Measurements from ENCODE around the gene MOB1B.
A peak's percentile ranks its signal among the peaks of the same experiment; 100 is the strongest.

Gene MOB1B

DNA sequence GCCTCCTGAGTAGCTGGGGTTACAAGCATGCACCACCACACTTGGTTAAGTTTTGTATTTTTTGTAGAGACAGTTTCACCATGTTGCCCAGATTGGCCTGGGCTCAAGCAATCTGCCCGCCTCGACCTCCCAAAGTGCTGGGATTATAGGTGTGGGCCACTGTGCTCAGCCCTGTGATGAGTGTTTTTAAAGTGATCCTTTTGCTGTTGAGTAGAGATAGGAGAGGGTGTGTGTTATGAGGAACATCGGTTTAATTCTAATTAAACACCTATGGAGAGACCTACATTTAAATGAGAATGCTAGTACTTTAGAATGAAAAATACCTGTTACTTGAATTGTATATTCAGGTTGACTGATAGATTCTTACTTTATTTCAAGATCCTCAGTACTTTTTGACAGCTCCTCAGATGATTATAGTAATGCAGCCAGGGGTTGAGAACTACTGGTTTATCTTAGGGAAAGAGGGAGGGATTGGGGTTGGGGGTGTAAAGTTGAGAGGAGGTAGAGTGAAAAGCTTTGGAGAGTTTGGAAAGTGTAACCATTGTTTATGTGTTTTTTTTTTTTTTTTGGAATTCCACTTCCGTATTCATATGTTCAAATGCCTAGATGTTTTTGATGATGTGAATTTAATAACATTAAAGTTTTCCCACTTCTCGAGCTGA, 54.5 kb downstream of the MOB1B start:
- Mint-ChIP-seq H3K4me3 (no peak overlapping the region), H3K36me3 (ENCODE audit: low read depth) (peaks cover 2% of the 10 kb centered on the region), H3K4me1 (peaks cover 9% of the 10 kb centered on the region), H3K27ac (no peak overlapping the region), H3K9me3 (no peaks in the 10 kb centered on the region), H3K27me3 (no peaks in the 10 kb centered on the region)
- no peak for DNase-seq
- no peak for ATAC-seq

DNA sequence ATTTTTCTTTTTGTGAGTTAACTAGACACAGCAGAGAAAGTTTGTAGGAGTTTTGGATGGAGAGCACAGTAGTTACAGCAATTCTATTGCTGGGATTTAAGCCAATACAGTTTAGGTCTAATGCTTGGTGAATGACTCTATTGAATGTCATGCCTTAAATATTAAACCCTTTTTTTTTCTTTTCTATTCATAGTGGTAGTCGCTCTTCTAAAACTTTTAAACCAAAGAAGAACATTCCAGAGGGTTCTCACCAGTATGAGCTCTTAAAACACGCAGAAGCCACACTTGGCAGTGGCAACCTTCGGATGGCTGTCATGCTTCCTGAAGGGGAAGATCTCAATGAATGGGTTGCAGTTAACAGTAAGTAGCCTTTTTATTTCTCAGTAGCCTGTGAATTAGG, 56.5 kb downstream of the MOB1B start:
- no peak for DNase-seq
- no peak for ATAC-seq
- H3K36me3 Mint-ChIP-seq (ENCODE audit: low read depth), result peaks cover 6% of the 10 kb centered on the region
- no peaks in the 10 kb centered on the region for H3K27me3 Mint-ChIP-seq
- H3K4me3 Mint-ChIP-seq, result no peak overlapping the region
- H3K4me1 Mint-ChIP-seq, result peaks cover 5% of the 10 kb centered on the region
- H3K27ac Mint-ChIP-seq, result no peak overlapping the region
- no peaks in the 10 kb centered on the region for H3K9me3 Mint-ChIP-seq

DNA sequence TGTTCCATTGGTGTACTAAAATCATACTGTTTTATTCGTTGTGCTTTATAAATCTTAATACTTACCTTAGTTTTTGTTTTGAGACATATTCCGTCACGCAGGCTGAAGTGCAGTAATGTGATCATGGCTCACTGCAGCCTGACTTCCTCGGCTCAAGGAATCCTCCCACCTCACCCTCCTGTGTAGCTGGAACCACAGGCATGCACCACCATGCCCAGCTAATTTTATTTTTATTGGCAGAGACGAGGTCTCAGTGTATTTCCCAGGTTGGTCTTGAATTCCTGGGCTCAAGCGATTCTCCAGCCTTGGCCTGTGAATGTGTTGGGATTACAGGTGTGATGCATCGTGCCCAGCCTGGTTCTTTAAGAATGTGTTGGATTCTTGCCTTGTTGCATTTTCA, 66.9 kb downstream of the MOB1B start:
- Mint-ChIP-seq H3K4me3 (no peak overlapping the region), H3K36me3 (ENCODE audit: low read depth) (peaks cover 7% of the 10 kb centered on the region), H3K27ac (no peak overlapping the region), H3K27me3 (no peaks in the 10 kb centered on the region), H3K4me1 (peaks cover 7% of the 10 kb centered on the region), H3K9me3 (no peaks in the 10 kb centered on the region)
- no peak for ATAC-seq
- DNase-seq, result no peak

DNA sequence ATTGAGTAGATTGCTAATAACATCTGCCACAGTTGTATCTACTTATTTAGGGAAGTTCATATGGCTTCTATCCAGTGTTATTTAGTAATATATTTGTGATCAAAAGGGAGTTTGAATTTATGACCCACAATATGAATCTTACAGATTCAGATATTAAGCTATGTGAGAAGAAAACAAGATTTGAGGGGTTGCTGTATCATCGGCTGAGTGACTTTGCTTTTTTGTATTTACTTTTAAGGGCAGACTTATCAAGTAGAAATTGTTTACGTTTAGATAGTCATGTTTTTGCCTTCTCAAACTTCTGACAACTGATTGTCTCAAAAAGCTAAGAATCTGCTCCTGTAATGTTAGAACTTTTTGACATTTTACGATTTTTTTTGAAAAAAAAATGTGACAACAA, 74.1 kb downstream of the MOB1B start:
- no peaks in the 10 kb centered on the region for H3K9me3 Mint-ChIP-seq

DNA sequence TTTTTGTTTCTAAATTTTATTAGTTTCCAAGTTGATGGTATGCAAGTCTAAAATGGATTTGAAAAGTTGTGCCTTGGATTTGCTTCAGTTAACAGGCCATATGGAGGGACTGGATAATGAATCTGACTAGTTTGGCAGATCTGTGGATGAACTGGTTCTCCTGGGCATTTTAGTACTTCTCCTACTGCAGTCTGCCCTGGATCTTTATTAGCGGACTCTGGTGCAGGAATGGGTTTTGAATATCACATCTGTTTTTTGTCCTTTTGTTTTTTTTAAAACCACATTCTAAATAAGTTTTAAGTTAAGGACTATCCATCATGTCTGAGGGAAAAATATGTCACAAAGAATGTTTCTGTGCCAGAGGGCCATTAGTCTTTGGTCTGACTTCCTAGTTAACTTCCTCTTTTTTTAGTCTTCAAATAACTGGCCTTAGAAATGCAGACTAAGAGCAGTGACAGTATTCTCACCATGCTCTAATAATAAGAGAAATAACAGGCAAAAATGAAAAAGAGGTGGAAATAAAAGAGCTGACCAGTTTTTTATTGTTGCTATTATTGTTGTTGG, 77.4 kb downstream of the MOB1B start:
- Mint-ChIP-seq H3K27ac (no peak overlapping the region), H3K4me3 (no peak overlapping the region), H3K36me3 (ENCODE audit: low read depth) (peaks cover 6% of the 10 kb centered on the region), H3K4me1 (no peaks in the 10 kb centered on the region), H3K9me3 (no peaks in the 10 kb centered on the region), H3K27me3 (no peaks in the 10 kb centered on the region)
- ATAC-seq, result no peak
- no peak for DNase-seq

More for the DNA sequence above, 74.1 kb downstream of the MOB1B start:
- H3K27ac Mint-ChIP-seq, result no peak overlapping the region
- no peak for ATAC-seq
- no peaks in the 10 kb centered on the region for H3K27me3 Mint-ChIP-seq
- no peak for DNase-seq
- H3K36me3 Mint-ChIP-seq (ENCODE audit: low read depth), result peaks cover 13% of the 10 kb centered on the region
- peaks cover 5% of the 10 kb centered on the region for H3K4me1 Mint-ChIP-seq
- H3K4me3 Mint-ChIP-seq, result no peak overlapping the region

DNA sequence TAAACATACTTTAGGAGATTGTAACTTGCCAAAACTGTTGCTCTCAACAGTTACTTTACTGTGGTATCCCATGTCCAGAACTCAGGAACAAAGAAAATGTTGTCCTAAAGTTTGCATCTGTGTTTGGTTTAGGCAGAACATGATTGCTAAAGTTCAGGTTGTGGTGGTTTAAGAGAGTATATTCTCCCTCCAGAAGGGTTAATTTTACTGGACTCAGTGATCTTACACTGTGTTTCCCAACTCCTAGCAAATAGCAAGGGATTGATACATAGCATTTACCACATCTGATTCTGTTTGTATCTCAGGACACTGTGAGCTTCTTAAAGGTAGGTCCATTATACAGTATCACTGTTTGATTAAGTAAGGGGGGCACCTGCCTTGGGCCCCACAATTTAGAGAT, 78.0 kb downstream of the MOB1B start:
- H3K36me3 Mint-ChIP-seq (ENCODE audit: low read depth), result peaks cover 4% of the 10 kb centered on the region
- H3K27me3 Mint-ChIP-seq, result no peaks in the 10 kb centered on the region
- no peak overlapping the region for H3K4me3 Mint-ChIP-seq
- ATAC-seq (no peak), DNase-seq (no peak)
- no peaks in the 10 kb centered on the region for H3K9me3 Mint-ChIP-seq
- H3K4me1 Mint-ChIP-seq, result no peaks in the 10 kb centered on the region
- no peak overlapping the region for H3K27ac Mint-ChIP-seq

DNA sequence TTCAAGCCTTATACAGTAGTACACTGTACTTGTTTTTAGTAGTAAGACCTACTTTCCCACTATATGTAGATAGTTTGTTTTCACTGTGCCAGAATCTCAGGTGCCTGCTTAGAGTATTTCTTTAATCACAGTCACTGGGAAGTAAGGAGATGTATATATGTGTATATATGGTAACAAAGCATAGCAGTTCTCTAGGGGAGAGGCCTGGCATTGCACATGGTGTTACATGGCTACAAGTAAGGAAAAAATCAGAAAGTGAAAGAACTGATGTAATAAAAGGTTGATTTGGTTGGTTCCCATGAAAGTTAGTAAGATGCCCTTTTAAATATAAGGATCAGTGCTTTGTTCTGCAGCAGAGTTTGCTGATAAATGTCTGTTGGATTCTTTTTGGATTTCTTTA, 81.9 kb downstream of the MOB1B start:
- ATAC-seq (no peak), DNase-seq (no peak)
- no peaks in the 10 kb centered on the region for H3K4me1 Mint-ChIP-seq
- no peak overlapping the region for H3K27ac Mint-ChIP-seq
- no peaks in the 10 kb centered on the region for H3K9me3 Mint-ChIP-seq
- no peaks in the 10 kb centered on the region for H3K36me3 Mint-ChIP-seq (ENCODE audit: low read depth)
- no peak overlapping the region for H3K4me3 Mint-ChIP-seq
- H3K27me3 Mint-ChIP-seq, result no peaks in the 10 kb centered on the region

DNA sequence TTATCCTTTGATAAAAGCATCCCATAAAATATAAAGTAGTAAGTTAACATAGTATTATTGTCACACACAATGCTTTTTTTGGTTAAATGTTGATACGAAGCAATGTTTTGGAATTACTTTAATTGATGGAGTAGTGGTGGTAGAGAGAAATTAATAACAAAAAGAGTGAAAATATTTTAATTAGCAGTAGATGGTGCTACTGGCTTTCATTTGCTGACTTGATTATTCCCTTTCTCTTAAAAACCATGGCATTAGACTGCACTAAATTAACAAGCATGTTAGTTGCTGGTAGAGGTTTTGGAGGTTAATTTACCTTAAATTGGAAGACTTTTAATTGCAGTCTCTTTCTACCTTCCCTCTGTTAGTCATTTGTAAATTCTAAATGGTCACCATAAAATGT, 82.4 kb downstream of the MOB1B start:
- ATAC-seq, result no peak
- Mint-ChIP-seq H3K4me1 (no peaks in the 10 kb centered on the region), H3K27me3 (no peaks in the 10 kb centered on the region), H3K27ac (no peak overlapping the region), H3K9me3 (no peaks in the 10 kb centered on the region), H3K36me3 (ENCODE audit: low read depth) (no peaks in the 10 kb centered on the region), H3K4me3 (no peak overlapping the region)
- DNase-seq, result no peak

DNA sequence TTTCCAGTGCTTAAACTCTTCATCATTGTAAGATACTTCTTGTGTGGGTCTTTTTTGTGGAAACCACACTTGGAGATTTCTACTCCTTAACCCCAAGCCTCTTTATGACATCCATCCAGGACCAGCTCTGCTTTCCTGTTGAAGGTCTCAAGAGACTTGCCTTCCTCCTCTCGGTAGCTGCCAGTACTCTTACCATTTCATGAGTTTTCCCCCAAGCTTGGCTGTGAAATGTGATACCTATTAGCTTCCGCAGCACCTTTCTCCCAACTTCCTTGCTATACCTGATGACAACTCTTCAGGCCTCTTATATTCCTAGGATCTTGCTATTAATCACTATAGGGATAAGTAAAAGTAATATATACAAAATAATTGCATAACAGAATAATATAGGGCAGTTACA, 89.4 kb downstream of the MOB1B start:
- Mint-ChIP-seq H3K4me3 (no peak overlapping the region), H3K4me1 (peaks cover 29% of the 10 kb centered on the region), H3K36me3 (ENCODE audit: low read depth) (no peaks in the 10 kb centered on the region), H3K27me3 (no peaks in the 10 kb centered on the region), H3K9me3 (no peaks in the 10 kb centered on the region), H3K27ac (no peak overlapping the region)
- DNase-seq (no peak), ATAC-seq (no peak)

DNA sequence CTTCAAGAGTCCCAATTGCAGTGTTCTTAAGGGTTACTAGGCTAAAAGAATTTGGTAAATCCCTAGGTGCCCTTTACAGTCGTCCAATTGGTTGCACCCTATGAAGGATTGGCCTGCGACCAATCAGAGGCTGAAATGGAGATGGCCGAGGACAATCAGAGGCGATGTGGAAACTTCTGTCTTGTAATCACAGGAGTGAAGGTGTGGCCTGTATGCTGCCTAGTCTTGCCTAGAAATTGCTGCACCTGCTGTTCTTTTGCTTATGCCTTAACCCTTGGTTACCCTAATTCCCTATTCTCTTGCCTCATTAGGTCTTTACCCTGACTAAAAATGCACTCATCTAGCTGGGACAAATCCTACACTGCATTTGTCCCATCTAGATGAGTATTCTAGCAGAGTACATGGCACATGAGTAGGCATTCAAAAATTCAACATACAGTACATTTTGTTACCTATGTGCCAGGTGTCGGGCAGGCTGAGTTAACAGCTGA, 90.3 kb downstream of the MOB1B start:
- ATAC-seq (no peak), DNase-seq (no peak)
- Mint-ChIP-seq H3K27ac (peak overlapping the region; percentile 91), H3K36me3 (ENCODE audit: low read depth) (no peaks in the 10 kb centered on the region), H3K4me1 (peaks cover 38% of the 10 kb centered on the region), H3K9me3 (no peaks in the 10 kb centered on the region), H3K27me3 (no peaks in the 10 kb centered on the region), H3K4me3 (peak overlapping the region; percentile 95)

DNA sequence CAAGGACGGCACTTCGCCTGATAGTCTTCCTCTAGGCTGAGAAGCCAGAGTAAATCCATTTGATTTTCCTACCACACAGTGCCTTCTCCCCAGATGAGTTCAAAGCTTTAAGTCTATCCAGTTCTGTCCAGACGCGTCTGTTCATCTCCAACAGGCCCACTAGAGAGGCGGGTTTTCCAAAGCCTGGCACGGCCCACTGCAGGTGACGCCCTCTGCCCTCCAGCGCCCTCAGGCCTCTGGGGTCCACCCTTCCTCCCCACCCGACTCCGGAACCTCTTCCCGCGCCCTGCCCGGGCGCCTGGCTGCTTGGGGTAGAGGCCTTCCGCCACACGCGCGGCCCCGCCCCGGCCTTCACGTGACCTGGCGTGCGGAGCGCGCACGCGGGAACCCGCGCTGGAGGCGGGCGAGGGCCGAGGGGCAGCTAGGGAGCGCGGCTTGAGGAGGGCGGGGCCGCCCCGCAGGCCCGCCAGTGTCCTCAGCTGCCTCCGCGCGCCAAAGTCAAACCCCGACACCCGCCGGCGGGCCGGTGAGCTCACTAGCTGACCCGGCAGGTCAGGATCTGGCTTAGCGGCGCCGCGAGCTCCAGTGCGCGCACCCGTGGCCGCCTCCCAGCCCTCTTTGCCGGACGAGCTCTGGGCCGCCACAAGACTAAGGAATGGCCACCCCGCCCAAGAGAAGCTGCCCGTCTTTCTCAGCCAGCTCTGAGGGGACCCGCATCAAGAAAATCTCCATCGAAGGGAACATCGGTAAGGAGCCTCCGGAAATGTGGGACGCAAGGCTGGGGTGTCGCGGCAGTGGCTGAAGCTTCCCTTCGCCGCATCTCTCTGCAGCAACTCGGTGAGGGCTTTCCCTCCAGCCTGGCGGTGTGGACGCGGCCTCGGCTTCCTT, 91.3 kb downstream of the MOB1B start, which contains the start of gene DCK:
Gene DCK, plus strand, starts transcription at position 469 of the 888 bp plus-strand sequence. Its CDS starts 187 bp downstream, at position 656.
- peak within 1 kb of the TSS; percentile 95 for H3K4me3 Mint-ChIP-seq
- no peaks in the 10 kb centered on the region for H3K9me3 Mint-ChIP-seq
- peaks cover 43% of the 10 kb centered on the region for H3K4me1 Mint-ChIP-seq
- H3K36me3 Mint-ChIP-seq (ENCODE audit: low read depth), result peaks cover 3% of the 10 kb centered on the region
- ATAC-seq (peak; percentile 91), DNase-seq (peak; percentile 90)
- no peaks in the 10 kb centered on the region for H3K27me3 Mint-ChIP-seq
- H3K27ac Mint-ChIP-seq, result peak within 1 kb of the TSS; percentile 91

DNA sequence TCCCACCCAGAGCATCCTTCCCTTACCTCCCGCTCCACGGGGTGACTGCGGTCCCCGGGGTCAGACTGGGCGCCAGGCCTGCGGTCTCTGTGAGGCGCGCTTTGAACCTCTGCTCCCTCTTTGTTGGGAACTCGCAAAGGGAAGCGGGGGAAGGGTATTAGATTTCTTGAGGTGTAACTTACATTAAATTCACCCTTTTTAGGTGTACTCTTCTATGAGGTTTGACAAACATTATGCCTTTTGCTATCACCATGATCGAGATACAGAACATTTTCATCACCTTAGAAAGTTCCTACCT, 91.8 kb downstream of the MOB1B start:
- peak overlapping the region; percentile 89 for H3K27ac Mint-ChIP-seq
- no peaks in the 10 kb centered on the region for H3K9me3 Mint-ChIP-seq
- no peaks in the 10 kb centered on the region for H3K27me3 Mint-ChIP-seq
- H3K36me3 Mint-ChIP-seq (ENCODE audit: low read depth), result peaks cover 8% of the 10 kb centered on the region
- ATAC-seq (no peak), DNase-seq (no peak)
- H3K4me1 Mint-ChIP-seq, result peaks cover 47% of the 10 kb centered on the region
- peak overlapping the region; percentile 95 for H3K4me3 Mint-ChIP-seq

DNA sequence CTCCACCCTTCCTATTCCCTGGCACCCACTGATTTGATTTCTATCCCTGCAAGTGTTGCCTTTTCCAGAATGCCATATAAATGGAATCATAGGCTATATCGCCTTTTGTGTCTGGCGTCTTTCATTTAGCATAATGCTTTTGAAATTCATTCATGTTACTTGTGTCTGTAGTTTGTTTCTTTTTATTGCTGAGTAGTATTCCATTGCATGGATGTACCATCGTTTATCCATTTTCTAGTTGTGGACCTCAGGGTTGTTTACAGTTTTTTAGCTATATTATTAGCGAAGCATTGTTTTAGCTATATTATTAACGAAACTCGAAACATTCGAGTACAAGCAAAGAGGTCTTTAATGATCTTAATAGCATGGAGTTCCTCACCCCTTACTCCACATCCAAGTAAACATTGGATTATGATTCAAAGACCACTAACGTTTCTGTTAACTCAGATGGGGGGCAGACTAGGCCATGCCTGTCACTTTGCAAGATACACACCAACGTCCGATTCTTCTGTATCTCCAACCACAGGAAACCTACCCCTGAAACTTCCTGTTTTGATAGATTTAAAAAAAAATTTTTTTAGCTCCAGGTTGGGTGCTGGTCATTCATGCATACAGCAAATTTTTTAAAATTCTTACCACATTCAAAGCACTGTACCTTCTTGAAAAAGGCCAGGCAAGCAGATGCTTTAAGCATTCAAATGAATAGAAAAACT, 92.4 kb downstream of the MOB1B start:
- Mint-ChIP-seq H3K27ac (peak overlapping the region; percentile 89), H3K27me3 (no peaks in the 10 kb centered on the region), H3K4me3 (peak overlapping the region; percentile 95), H3K9me3 (no peaks in the 10 kb centered on the region), H3K36me3 (ENCODE audit: low read depth) (peaks cover 13% of the 10 kb centered on the region), H3K4me1 (peaks cover 52% of the 10 kb centered on the region)
- DNase-seq (no peak), ATAC-seq (no peak)

DNA sequence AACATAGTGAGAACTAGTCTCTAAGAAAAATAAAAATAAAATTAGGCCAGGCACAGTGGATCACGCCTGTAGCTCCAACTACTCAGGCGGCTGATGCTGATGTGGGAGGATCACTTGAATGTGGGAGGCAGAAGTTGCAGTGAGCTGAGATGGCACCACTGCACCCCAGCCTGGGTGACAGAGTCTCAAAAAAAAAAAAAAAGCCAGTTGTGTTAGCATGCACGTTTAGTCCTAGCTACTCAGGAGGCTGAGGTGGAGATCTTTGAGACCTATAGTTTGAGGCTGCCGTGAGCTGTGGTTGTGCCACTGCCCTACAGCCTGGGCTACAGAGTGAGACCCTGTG, 93.8 kb downstream of the MOB1B start:
- H3K9me3 Mint-ChIP-seq, result peaks cover 4% of the 10 kb centered on the region
- peaks cover 65% of the 10 kb centered on the region for H3K4me1 Mint-ChIP-seq
- H3K36me3 Mint-ChIP-seq (ENCODE audit: low read depth), result peaks cover 26% of the 10 kb centered on the region
- H3K27me3 Mint-ChIP-seq, result no peaks in the 10 kb centered on the region
- ATAC-seq (no peak), DNase-seq (no peak)
- peak overlapping the region; percentile 89 for H3K27ac Mint-ChIP-seq
- peak overlapping the region; percentile 95 for H3K4me3 Mint-ChIP-seq
